ENCODE measurements around the gene TRAPPC13.

GRCh38 chr5:65663804-65664521 lies 39.1 kb downstream of the TRAPPC13 start:
- TF ChIP-seq FOXK2 (IDR thresholded peaks at IDR 0.05) (no peak), NR2C2 (IDR thresholded peaks at IDR 0.05; ENCODE audit: borderline replicate concordance, control insufficient read depth, insufficient read length, low read depth) (no peak)
- TF ChIP-seq, protein P1, sequence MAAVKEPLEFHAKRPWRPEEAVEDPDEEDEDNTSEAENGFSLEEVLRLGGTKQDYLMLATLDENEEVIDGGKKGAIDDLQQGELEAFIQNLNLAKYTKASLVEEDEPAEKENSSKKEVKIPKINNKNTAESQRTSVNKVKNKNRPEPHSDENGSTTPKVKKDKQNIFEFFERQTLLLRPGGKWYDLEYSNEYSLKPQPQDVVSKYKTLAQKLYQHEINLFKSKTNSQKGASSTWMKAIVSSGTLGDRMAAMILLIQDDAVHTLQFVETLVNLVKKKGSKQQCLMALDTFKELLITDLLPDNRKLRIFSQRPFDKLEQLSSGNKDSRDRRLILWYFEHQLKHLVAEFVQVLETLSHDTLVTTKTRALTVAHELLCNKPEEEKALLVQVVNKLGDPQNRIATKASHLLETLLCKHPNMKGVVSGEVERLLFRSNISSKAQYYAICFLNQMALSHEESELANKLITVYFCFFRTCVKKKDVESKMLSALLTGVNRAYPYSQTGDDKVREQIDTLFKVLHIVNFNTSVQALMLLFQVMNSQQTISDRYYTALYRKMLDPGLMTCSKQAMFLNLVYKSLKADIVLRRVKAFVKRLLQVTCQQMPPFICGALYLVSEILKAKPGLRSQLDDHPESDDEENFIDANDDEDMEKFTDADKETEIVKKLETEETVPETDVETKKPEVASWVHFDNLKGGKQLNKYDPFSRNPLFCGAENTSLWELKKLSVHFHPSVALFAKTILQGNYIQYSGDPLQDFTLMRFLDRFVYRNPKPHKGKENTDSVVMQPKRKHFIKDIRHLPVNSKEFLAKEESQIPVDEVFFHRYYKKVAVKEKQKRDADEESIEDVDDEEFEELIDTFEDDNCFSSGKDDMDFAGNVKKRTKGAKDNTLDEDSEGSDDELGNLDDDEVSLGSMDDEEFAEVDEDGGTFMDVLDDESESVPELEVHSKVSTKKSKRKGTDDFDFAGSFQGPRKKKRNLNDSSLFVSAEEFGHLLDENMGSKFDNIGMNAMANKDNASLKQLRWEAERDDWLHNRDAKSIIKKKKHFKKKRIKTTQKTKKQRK (IDR thresholded peaks at IDR 0.05; ENCODE audit: low read depth, low read length) = no peak

Data from GM12878 (cell line).